ENCODE data around the gene PLAC1. TPM values are rescaled to one million over a fixed set of nuclear protein-coding genes. Genes with fewer than 3 reads are reported as not detected.

PLAC1 gene
- total and polyA plus RNA-seq, 2 of the 4 experiments (the other 2 are of a cell fraction): 0.36 to 0.74 TPM

- DNase-seq (peak; percentile 76), ATAC-seq (ENCODE audit: low read depth) (peak; percentile 90)
- H3K4me1 ChIP-seq (ENCODE audit: control insufficient read depth, insufficient read depth, low read length): peaks cover 4% of the 10 kb centered on the region; the same call in 1 of the 2 replicates
- H3K4me3 ChIP-seq (ENCODE audit: insufficient read depth, low read depth, low read length): no peak overlapping the region
- 0 out of 2 replicates have a peak overlapping the region, but pooled peaks have one; percentile 19 for H3K14ac ChIP-seq (replicated peaks; ENCODE audit: low read depth, low read length)
- dilution Hi-C loops (cut with HindIII; ENCODE audit: low sequenced_read_pairs, unreplicated experiment) (no loop called here), in situ Hi-C loops (cut with MboI; ENCODE audit: low sequenced_read_pairs) (loop anchor here (10.0 kb wide), 1 partner anchor 234 kb away; no protein-coding TSS in a partner anchor), intact Hi-C loops (cut with micrococcal nuclease) (loop anchor here (1.0 kb wide), 1 partner anchor 232 kb away; no protein-coding TSS in a partner anchor)
- H2BK20ac ChIP-seq (ENCODE audit: low read depth, low read length): peak overlapping the region; percentile 57
- H2AK9ac ChIP-seq (replicated peaks; ENCODE audit: low read depth, low read length, poor library complexity): peak overlapping the region; percentile 24
- no peaks in the 10 kb centered on the region for H3K27me3 ChIP-seq (ENCODE audit: control insufficient read depth, insufficient read depth, low read length)
- peak overlapping the region; percentile 38 for H2BK120ac ChIP-seq (ENCODE audit: low read depth, low read length)
- no peaks in the 10 kb centered on the region for H3K9me3 ChIP-seq (ENCODE audit: control insufficient read depth, insufficient read depth, low read length)
- CTCF ChIA-PET: interaction anchor here (0.5 to 1.1 kb wide), 11 partner anchors 15 to 430 kb away, joined by 3 to 10 read pairs (median 4); no protein-coding TSS in a partner anchor
- peak overlapping the region; percentile 28 for H2BK5ac ChIP-seq (ENCODE audit: low read depth, low read length, poor library complexity, severe bottlenecking)
- H2AFZ ChIP-seq (replicated peaks; ENCODE audit: low read length, poor library complexity): peak overlapping the region; percentile 78
- H3K27ac ChIP-seq (ENCODE audit: insufficient read depth, low read length): 0 out of 2 replicates have a peak overlapping the region, but pooled peaks have one; percentile 4
- H3K36me3 ChIP-seq (ENCODE audit: control insufficient read depth, insufficient read depth, low read length): no peaks in the 10 kb centered on the region
- no peak overlapping the region for H3K23ac ChIP-seq (ENCODE audit: low read depth, low read length)
- peak overlapping the region; percentile 15; the same call in 1 of the 3 replicates for H2BK15ac ChIP-seq (ENCODE audit: low read depth, low read length)
- no peak overlapping the region for H4K5ac ChIP-seq (ENCODE audit: low read depth, low read length)
- no peak overlapping the region; the same call in 1 of the 2 replicates for H3K18ac ChIP-seq (ENCODE audit: low read depth, low read length)
- no TSS peak for BruUV-seq (replicated peaks)
- TF ChIP-seq NFE2L2 (IDR thresholded peaks at IDR 0.05; ENCODE audit: low read depth, low read length) (no peak), BHLHE40 (IDR thresholded peaks at IDR 0.05; ENCODE audit: low read depth, low read length) (no peak), CHD1 (IDR thresholded peaks at IDR 0.05; ENCODE audit: low read depth, low read length) (no peak), MAFK (IDR thresholded peaks at IDR 0.05; ENCODE audit: low read depth, low read length) (no peak), MXI1 (IDR thresholded peaks at IDR 0.05; ENCODE audit: borderline replicate concordance, low read depth, low read length) (no peak), FOS (IDR thresholded peaks at IDR 0.05; ENCODE audit: low read depth, low read length) (no peak), RAD21 (IDR thresholded peaks at IDR 0.05; ENCODE audit: low read length) (peak; percentile 76), RFX5 (IDR thresholded peaks at IDR 0.05; ENCODE audit: low read depth, low read length) (no peak), CEBPB (IDR thresholded peaks at IDR 0.05; ENCODE audit: low read depth, low read length) (no peak), CTCF (conservative IDR thresholded peaks at IDR 0.05; ENCODE audit: low read depth, low read length) (peak; percentile 64), SMC3 (IDR thresholded peaks at IDR 0.05; ENCODE audit: low read depth, low read length) (peak; percentile 68), RCOR1 (IDR thresholded peaks at IDR 0.05; ENCODE audit: insufficient replicate concordance, low read length) (no peak), MAZ (IDR thresholded peaks at IDR 0.05; ENCODE audit: borderline replicate concordance, low read depth, low read length) (no peak)
- H4K20me1 ChIP-seq (ENCODE audit: insufficient read depth, low read length): no peaks in the 10 kb centered on the region
- H3K4ac ChIP-seq (ENCODE audit: low read depth, low read length): peak overlapping the region; percentile 86
- no peak overlapping the region; the same call in 1 of the 2 replicates for H3K56ac ChIP-seq (ENCODE audit: extremely low read depth, insufficient read depth, low read length)
- H4K8ac ChIP-seq (ENCODE audit: low read depth in 2 of 2, low read length in 2 of 2): peak overlapping the region in 1 of 2 experiments; percentile 72; a peak in 1 of 4 replicates
- no peaks in the 10 kb centered on the region for H3K79me1 ChIP-seq (ENCODE audit: low read depth in 1 of 2, low read length in 2 of 2)
- H3K9me1 ChIP-seq (ENCODE audit: insufficient read depth, low read length): no peaks in the 10 kb centered on the region; the same call in 1 of the 2 replicates
- no peak overlapping the region for H3K4me2 ChIP-seq (ENCODE audit: low read depth, low read length)
- no peak overlapping the region for H4K91ac ChIP-seq (ENCODE audit: insufficient read depth, low read depth, low read length)
- POLR2A ChIA-PET (ENCODE audit: unreplicated experiment): no interaction called here
- no CpG with 5 or more reads among the region's 3 CpGs for WGBS, 2 experiments (ENCODE audit: extremely low coverage in 2 of 2, insufficient read length in 1 of 2)
- 0 out of 2 replicates have a peak overlapping the region, but pooled peaks have one; percentile 81 for H2AK5ac ChIP-seq (ENCODE audit: low read depth, low read length)
- H3K9ac ChIP-seq (ENCODE audit: low read depth, low read length): no peak overlapping the region
Observed at GRCh38 chrX:134520860-134521390, 137.3 kb downstream of the PLAC1 start.

Data from IMR-90 (cell line).